GM23338 (cell line): ENCODE data around the gene NSUN3. TPM values are rescaled to one million over a fixed set of nuclear protein-coding genes. Genes with fewer than 3 reads are reported as not detected.

Experiments
- ATAC-seq: fragments of 200-7000 bp; cut with Tn5 transposase; 3 replicates; pipeline ENCODE4 v1.9.1; 2020
- DNase-seq: peaks from one replicate; pipeline ENCODE4 v3.0.0-alpha.2; 2015; ENCODE audit warnings: low spot score
- H2AFZ ChIP-seq: fragments of 200-600 bp; sonication (generic); 2 replicates; pipeline ENCODE4 v1.8.0; 2016; ENCODE audit warnings: antibody characterized with exemption, mild to moderate bottlenecking, moderate library complexity
- H3F3A ChIP-seq: fragments of 200-600 bp; sonication (generic); replicated peaks from 2 replicates; pipeline ENCODE4 v1.8.0; 2017; ENCODE audit warnings: antibody characterized with exemption, mixed run types, low read depth
- H3K27ac ChIP-seq: fragments of 200-600 bp; sonication (generic); 2 replicates; pipeline ENCODE4 v1.6.1; 2016; ENCODE audit warnings: low read depth
- H3K27me3 ChIP-seq: fragments of 200-600 bp; sonication (generic); 2 replicates; pipeline ENCODE4 v1.8.0; 2016; ENCODE audit warnings: mild to moderate bottlenecking, mixed run types, moderate library complexity; ENCODE audit not compliant: insufficient read depth
- H3K36me3 ChIP-seq: fragments of 200-600 bp; sonication (generic); 2 replicates; pipeline ENCODE4 v1.8.0; 2016; ENCODE audit warnings: mild to moderate bottlenecking; ENCODE audit not compliant: insufficient read depth
- H3K4me1 ChIP-seq: fragments of 200-600 bp; sonication (generic); 2 replicates; pipeline ENCODE4 v1.8.0; 2016; ENCODE audit warnings: mild to moderate bottlenecking, moderate library complexity; ENCODE audit not compliant: insufficient read depth
- H3K4me2 ChIP-seq: fragments of 200-600 bp; sonication (generic); 2 replicates; pipeline ENCODE4 v1.7.1; 2017; ENCODE audit warnings: mixed run types
- H3K4me3 ChIP-seq: fragments of 200-600 bp; sonication (generic); 2 replicates; pipeline ENCODE4 v1.6.1; 2016; ENCODE audit warnings: mixed run types
- H3K79me2 ChIP-seq: fragments of 200-600 bp; sonication (generic); replicated peaks from 2 replicates; pipeline ENCODE4 v1.8.0; 2017; ENCODE audit warnings: mild to moderate bottlenecking; ENCODE audit not compliant: insufficient read depth
- H3K9me2 ChIP-seq: fragments of 200-600 bp; sonication (generic); 2 replicates; pipeline ENCODE4 v1.8.0; 2017; ENCODE audit not compliant: insufficient read depth
- H4K20me1 ChIP-seq: fragments of 200-600 bp; sonication (generic); replicated peaks from 2 replicates; pipeline ENCODE4 v1.8.0; 2017; ENCODE audit warnings: mild to moderate bottlenecking; ENCODE audit not compliant: insufficient read depth
- H3K27ac Mint-ChIP-seq: 2 replicates; pipeline ENCODE4 v1.8.0; 2020; ENCODE audit warnings: inconsistent platforms, mild to moderate bottlenecking, moderate library complexity, mixed read lengths
- H3K27me3 Mint-ChIP-seq: 3 replicates; pipeline ENCODE4 v1.8.0; 2022; ENCODE audit warnings: low read depth, mild to moderate bottlenecking, moderate library complexity, mixed read lengths, inconsistent platforms; ENCODE audit not compliant: insufficient read depth, poor library complexity
- H3K36me3 Mint-ChIP-seq: 3 replicates; pipeline ENCODE4 v1.8.0; 2021; ENCODE audit warnings: low read depth, mild to moderate bottlenecking, inconsistent platforms, moderate library complexity, mixed read lengths
- H3K4me1 Mint-ChIP-seq: 3 replicates; pipeline ENCODE4 v1.8.0; 2020; ENCODE audit warnings: mild to moderate bottlenecking, inconsistent platforms, mixed read lengths
- H3K4me3 Mint-ChIP-seq: 3 replicates; pipeline ENCODE4 v1.8.0; 2021; ENCODE audit warnings: moderate library complexity, mild to moderate bottlenecking, inconsistent platforms, mixed read lengths
- H3K9me3 Mint-ChIP-seq: 3 replicates; pipeline ENCODE4 v1.8.0; 2020; ENCODE audit warnings: moderate library complexity, mild to moderate bottlenecking, inconsistent platforms, mixed read lengths
- CTCF ChIP-seq, 2 experiments: fragments of 200-600 bp in 1 of 2; sonication (generic) in 1 of 2; conservative IDR thresholded peaks; 2 replicates each; pipeline versions ENCODE4 v1.5.1 to v1.6.1; 2016 to 2017; ENCODE audit warnings: antibody characterized with exemption in 2 of 2, low read depth in 2 of 2, mild to moderate bottlenecking in 2 of 2, moderate library complexity in 1 of 2
- NANOG ChIP-seq: IDR thresholded peaks from 2 replicates; pipeline ENCODE4 v1.6.1; 2016; ENCODE audit warnings: antibody characterized with exemption, borderline replicate concordance
- polyA plus RNA-seq: library from polyadenylated mRNA; unstranded; fragments of >200 nt; fragmentation: Nextera tagmentation; extraction: Ambion mirVana; gene quantifications from 2 replicates; pipeline ENCODE4 v1.2.1, GENCODE V29; 2016
- total RNA-seq: library from RNA; depleted of rRNA; stranded (reverse); fragments of >200 nt; shearing (Covaris generic); gene quantifications from 2 replicates; pipeline ENCODE4 v1.2.3, GENCODE V29; 2014
- TF ChIP-seq, protein P1 (sequence below): fragments of 250-450 bp; sonication (Bioruptor Pico); IDR thresholded peaks from 2 replicates; pipeline ENCODE4 v1.5.0; 2020; ENCODE audit warnings: mild to moderate bottlenecking, moderate library complexity

Gene NSUN3
- total and polyA plus RNA-seq, 2 experiments from 2014 or later: 5.4 to 10.6 TPM

DNA sequence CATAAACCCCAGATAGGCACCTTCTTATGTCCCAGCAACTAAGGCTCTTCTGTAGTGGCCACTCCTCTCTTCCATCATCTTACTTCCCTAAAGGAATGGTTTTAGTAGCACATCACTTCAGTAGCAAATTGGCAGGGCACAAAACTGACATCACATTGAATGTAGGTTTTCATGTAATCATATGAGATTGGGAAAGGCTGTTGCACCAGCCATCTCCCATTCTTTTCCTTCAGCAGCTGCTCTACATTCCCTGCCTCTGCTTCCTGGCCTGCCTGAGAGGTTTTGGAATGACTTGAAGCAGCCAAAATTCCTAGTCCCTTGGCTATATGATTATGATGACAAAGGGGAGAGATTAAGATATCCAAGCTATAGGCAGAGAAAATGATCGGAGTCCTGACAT lies 36.5 kb downstream of the NSUN3 start (continued):
- TF ChIP-seq, protein P1, sequence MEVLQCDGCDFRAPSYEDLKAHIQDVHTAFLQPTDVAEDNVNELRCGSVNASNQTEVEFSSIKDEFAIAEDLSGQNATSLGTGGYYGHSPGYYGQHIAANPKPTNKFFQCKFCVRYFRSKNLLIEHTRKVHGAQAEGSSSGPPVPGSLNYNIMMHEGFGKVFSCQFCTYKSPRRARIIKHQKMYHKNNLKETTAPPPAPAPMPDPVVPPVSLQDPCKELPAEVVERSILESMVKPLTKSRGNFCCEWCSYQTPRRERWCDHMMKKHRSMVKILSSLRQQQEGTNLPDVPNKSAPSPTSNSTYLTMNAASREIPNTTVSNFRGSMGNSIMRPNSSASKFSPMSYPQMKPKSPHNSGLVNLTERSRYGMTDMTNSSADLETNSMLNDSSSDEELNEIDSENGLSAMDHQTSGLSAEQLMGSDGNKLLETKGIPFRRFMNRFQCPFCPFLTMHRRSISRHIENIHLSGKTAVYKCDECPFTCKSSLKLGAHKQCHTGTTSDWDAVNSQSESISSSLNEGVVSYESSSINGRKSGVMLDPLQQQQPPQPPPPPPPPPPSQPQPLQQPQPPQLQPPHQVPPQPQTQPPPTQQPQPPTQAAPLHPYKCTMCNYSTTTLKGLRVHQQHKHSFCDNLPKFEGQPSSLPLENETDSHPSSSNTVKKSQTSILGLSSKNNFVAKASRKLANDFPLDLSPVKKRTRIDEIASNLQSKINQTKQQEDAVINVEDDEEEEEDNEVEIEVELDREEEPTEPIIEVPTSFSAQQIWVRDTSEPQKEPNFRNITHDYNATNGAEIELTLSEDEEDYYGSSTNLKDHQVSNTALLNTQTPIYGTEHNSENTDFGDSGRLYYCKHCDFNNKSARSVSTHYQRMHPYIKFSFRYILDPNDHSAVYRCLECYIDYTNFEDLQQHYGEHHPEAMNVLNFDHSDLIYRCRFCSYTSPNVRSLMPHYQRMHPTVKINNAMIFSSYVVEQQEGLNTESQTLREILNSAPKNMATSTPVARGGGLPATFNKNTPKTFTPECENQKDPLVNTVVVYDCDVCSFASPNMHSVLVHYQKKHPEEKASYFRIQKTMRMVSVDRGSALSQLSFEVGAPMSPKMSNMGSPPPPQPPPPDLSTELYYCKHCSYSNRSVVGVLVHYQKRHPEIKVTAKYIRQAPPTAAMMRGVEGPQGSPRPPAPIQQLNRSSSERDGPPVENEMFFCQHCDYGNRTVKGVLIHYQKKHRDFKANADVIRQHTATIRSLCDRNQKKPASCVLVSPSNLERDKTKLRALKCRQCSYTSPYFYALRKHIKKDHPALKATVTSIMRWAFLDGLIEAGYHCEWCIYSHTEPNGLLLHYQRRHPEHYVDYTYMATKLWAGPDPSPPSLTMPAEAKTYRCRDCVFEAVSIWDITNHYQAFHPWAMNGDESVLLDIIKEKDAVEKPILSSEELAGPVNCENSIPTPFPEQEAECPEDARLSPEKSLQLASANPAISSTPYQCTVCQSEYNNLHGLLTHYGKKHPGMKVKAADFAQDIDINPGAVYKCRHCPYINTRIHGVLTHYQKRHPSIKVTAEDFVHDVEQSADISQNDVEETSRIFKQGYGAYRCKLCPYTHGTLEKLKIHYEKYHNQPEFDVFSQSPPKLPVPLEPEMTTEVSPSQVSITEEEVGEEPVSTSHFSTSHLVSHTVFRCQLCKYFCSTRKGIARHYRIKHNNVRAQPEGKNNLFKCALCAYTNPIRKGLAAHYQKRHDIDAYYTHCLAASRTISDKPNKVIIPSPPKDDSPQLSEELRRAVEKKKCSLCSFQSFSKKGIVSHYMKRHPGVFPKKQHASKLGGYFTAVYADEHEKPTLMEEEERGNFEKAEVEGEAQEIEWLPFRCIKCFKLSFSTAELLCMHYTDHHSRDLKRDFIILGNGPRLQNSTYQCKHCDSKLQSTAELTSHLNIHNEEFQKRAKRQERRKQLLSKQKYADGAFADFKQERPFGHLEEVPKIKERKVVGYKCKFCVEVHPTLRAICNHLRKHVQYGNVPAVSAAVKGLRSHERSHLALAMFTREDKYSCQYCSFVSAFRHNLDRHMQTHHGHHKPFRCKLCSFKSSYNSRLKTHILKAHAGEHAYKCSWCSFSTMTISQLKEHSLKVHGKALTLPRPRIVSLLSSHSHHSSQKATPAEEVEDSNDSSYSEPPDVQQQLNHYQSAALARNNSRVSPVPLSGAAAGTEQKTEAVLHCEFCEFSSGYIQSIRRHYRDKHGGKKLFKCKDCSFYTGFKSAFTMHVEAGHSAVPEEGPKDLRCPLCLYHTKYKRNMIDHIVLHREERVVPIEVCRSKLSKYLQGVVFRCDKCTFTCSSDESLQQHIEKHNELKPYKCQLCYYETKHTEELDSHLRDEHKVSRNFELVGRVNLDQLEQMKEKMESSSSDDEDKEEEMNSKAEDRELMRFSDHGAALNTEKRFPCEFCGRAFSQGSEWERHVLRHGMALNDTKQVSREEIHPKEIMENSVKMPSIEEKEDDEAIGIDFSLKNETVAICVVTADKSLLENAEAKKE (CRISPR knock-in tag): no peak

DNA sequence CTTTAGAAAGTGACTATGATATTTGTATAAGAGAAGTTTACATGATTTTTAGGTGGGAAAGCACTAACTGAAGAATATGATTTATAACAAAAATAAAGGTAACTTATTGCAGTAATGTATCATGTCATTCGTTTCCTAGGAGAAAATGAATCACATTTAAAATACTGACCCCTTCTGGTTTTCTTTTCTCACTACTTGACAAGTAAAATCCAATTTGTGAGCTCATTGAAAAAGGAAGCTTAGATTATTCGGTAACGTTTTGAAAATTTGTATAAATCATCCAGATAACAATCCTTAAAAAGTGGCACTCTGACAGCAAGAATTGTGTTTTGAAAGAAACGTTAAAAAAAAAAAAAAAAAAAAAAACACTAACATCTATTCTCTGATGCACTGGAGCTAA lies 39.0 kb downstream of the NSUN3 start:
- H3K27ac ChIP-seq: no peak overlapping the region
- Mint-ChIP-seq H3K4me1 (no peaks in the 10 kb centered on the region), H3K27ac (no peak overlapping the region), H3K27me3 (no peaks in the 10 kb centered on the region), H3K4me3 (no peak overlapping the region), H3K36me3 (no peaks in the 10 kb centered on the region), H3K9me3 (no peaks in the 10 kb centered on the region)
- H3K4me3 ChIP-seq: no peak overlapping the region
- ATAC-seq (no peak), DNase-seq (peak; percentile 35)
- no peaks in the 10 kb centered on the region for H3K79me2 ChIP-seq
- H3K36me3 ChIP-seq: no peaks in the 10 kb centered on the region
- H3K4me1 ChIP-seq: no peaks in the 10 kb centered on the region
- H3F3A ChIP-seq: no peaks in the 10 kb centered on the region
- no peaks in the 10 kb centered on the region for H3K27me3 ChIP-seq
- no peaks in the 10 kb centered on the region for H3K9me2 ChIP-seq
- H3K4me2 ChIP-seq: no peak overlapping the region
- no peak overlapping the region for H2AFZ ChIP-seq
- TF ChIP-seq CTCF (conservative IDR thresholded peaks at IDR 0.05; ENCODE audit: low read depth in 2 of 2): peak in 1 of 2 experiments; percentile 52; a peak in 3 of 4 replicates
- TF ChIP-seq NANOG: no peak
- no peaks in the 10 kb centered on the region for H4K20me1 ChIP-seq
